NOMO-1 (cell line): ENCODE results near the gene RAB11FIP3.

ENCODE experiments used
- DNase-seq, 2 experiments: peaks; one replicate each; lab custom pipeline; 2025; ENCODE audit not compliant: unreplicated experiment in 2 of 2; lab: John Stamatoyannopoulos, UW

The RAB11FIP3 gene

DNA sequence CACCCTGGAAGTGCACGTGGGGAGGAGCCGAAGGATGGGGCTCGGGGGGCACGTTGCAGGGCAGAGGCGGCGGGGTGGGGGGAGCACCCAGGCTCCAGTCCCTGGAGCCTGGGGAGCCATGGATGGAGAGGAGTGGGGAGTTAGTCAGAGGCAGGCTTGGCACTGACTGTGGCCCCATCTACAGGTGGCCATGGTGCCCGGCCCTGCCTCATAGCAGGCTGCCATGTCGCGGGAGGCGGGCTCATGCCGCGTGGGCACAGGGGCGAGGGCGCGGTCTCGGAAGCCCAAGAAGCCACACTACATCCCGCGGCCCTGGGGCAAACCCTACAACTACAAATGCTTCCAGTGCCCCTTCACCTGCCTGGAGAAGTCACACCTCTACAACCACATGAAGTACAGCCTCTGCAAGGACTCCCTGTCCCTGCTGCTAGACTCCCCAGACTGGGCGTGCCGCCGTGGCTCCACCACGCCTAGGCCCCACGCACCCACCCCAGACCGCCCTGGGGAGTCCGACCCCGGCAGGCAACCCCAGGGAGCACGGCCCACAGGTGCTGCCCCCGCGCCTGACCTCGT is 137.7 kb downstream of the RAB11FIP3 start:
- no peak for DNase-seq

DNA sequence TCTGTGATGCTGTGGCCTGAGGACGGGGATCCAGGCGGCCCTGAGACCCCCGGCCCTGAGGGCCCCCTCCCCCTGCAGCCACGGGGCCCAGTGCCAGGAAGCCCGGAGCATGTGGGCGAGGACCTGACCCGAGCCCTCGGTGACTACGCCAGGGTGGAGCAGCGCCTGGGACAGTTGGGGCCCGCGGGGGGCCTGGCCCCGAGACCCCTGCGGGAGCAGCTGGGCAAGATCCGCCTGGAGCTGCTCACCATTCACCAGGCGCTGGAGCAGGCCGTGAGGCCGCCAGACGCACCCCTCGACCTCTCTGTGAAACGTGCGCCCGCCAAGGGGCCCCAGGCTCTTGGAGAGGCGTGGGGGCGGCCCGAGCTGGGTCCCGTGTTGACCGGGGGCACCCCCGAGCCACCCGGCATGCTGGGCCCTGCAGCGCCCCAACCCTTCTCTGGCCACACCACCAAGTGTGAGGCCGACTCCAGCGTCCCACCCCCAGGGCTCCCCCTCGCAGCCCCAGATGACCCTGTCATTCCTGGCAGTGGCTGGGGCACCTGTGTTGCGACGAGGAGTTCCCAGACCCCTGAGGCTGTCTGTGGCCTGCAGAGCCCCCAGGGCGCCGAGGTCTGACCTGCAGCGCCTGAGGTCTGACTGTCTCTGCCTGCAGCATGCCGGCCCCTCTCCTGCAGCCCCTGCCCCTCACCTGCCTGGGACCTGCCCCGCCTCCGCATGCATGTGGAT is 139.4 kb downstream of the RAB11FIP3 start:
- no peak for DNase-seq

DNA sequence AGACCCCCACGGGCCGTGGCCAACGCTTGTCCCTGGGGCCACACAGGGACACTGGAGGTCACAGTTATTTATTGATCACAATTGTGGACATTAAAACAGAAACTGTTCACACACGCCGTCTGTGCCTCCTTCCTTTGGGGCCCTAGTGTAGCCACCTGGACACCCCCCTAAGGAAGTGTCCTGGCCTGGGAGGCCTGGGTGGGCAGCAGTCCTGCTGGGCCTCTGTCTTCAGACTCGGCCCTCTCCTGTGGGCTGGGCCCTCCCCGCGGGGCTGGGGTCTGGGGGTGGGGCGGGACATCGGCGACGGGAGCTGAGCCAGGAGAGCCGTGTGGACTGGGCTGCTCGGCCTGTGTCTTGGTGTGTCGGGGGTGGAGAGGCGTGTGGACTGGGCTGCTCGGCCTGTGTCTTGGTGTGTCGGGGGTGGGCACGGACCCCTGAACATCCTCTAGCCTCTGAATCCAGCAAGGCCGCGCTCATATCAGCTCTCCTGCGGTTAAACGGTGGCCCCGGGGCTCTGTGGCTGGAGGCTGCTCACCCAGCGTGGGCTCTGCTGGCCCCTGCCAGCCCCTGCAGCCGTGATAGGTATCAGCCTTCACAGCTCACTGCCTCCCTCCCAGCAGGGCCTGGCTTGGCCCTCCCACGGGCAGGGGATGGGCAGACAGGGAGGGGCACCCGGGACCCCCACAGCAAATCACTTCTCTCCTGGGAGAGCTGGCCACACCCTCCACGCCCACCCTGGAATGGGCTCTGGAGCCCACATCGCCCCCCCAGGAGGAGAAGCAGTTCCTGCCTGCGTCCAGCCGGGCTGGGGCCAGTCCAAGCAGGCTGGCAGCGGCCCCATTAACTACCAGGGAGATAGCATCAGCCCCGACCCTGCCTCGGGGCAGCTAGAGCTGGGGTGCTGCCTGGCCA is 140.2 kb downstream of the RAB11FIP3 start:
- DNase-seq: no peak

- DNase-seq: peak; percentile 64
These were observed 141.3 kb downstream of the RAB11FIP3 start, which contains the start of gene NHLRC4 for GRCh38 chr16:566475-567372. TSS of gene NHLRC4 (plus strand) at chr16:567005. CDS start at chr16:568048, 1,043 bp downstream.

GRCh38 chr16:567373-568256 is 142.2 kb downstream of the RAB11FIP3 start:
- DNase-seq: no peak

- DNase-seq: no peak
These were observed 143.2 kb downstream of the RAB11FIP3 start for GRCh38 chr16:568401-569258.

GRCh38 chr16:569445-570254 is 144.2 kb downstream of the RAB11FIP3 start, which contains the start of gene PIGQ:
TSS of gene PIGQ (plus strand) at chr16:569968. CDS start at chr16:574075, 4,107 bp downstream.
- DNase-seq: peak; percentile 14 to 36
